AG04449 (cell line): ENCODE results near the gene SERTAD3.

ENCODE experiments used
- CTCF ChIA-PET: fragments of 350-600 bp; formaldehyde crosslinking; extraction: SDS; loops from one replicate; lab custom pipeline; 2021; ENCODE audit warnings: antibody characterized with exemption; lab: Yijun Ruan, JAX
- POLR2A ChIA-PET: fragments of 400-600, 350-600 bp; formaldehyde crosslinking; extraction: SDS; loops from one replicate; lab custom pipeline; 2020; ENCODE audit warnings: antibody characterized with exemption, inconsistent platforms; lab: Yijun Ruan, JAX
- DNase-seq: peaks from one replicate; pipeline ENCODE4 v3.0.0-alpha.2; 2010; ENCODE audit warnings: low read depth, low spot score
- H3K4me3 ChIP-seq: 2 replicates; pipeline ENCODE4 v1.5.1; 2011; ENCODE audit warnings: low read depth, mild to moderate bottlenecking, control low read depth, low read length
- TF ChIP-seq, protein P1 (sequence below): IDR thresholded peaks from one replicate; pipeline ENCODE4 v1.5.1; 2011; ENCODE audit warnings: mild to moderate bottlenecking, moderate library complexity, low read length, control low read depth, inconsistent platforms; ENCODE audit not compliant: insufficient read depth; ENCODE audit errors: missing control alignments

SERTAD3 gene

DNA sequence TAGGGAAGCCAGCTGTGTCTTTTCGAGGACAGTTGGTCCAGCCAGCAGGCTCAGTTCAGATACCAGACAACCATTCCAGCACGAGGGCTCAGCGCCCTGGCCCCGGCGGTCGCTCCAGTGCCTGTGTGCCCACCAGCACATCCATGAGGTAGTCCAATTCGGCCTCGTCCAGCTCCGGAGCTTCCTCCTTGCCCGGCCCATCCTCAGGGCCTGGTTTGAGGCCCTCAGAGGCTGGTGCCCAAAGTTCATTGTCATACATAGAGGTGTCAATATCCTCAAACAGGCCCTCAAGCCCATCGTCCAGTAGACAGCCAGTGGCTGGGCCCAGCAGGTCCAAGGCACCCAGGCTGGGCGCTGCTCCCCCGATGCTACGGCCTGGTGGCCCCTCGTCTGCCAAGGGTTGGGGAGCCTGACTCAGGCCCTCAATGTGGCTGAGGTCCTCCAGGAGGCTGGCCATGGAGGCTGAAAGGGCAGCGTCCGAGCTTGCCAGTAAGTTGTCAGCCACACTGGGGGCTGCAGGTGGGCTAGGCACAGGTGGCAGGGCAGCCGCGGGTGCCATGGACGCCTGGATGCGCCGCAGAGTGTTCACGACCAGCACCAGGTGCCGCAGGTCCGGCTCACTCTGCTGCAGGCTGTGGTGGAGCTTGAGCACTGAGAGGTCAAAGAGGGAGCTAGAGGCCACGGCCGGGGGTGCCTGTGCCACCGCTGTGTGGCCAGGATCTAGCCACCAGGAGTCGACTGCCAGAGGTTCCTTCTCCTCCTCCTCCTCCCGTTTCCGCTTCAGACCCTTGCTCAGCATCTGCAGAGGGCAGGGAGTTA lies 21.2 kb downstream of the SERTAD3 start:
- CTCF ChIA-PET, result interaction anchor here (1.1 to 5.0 kb wide), 4 partner anchors 11 to 212 kb away, joined by 3 to 30 read pairs (median 8); partner anchors contain the start of gene BLVRB
- TF ChIP-seq, protein P1, sequence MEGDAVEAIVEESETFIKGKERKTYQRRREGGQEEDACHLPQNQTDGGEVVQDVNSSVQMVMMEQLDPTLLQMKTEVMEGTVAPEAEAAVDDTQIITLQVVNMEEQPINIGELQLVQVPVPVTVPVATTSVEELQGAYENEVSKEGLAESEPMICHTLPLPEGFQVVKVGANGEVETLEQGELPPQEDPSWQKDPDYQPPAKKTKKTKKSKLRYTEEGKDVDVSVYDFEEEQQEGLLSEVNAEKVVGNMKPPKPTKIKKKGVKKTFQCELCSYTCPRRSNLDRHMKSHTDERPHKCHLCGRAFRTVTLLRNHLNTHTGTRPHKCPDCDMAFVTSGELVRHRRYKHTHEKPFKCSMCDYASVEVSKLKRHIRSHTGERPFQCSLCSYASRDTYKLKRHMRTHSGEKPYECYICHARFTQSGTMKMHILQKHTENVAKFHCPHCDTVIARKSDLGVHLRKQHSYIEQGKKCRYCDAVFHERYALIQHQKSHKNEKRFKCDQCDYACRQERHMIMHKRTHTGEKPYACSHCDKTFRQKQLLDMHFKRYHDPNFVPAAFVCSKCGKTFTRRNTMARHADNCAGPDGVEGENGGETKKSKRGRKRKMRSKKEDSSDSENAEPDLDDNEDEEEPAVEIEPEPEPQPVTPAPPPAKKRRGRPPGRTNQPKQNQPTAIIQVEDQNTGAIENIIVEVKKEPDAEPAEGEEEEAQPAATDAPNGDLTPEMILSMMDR, result no peak
- DNase-seq, result no peak
- POLR2A ChIA-PET, result interaction anchor here (0.8 to 1.0 kb wide), 3 partner anchors 20 to 75 kb away, joined by 3 read pairs; partner anchors contain the start of genes C19orf47 and PLD3
- H3K4me3 ChIP-seq, result no peak overlapping the region

DNA sequence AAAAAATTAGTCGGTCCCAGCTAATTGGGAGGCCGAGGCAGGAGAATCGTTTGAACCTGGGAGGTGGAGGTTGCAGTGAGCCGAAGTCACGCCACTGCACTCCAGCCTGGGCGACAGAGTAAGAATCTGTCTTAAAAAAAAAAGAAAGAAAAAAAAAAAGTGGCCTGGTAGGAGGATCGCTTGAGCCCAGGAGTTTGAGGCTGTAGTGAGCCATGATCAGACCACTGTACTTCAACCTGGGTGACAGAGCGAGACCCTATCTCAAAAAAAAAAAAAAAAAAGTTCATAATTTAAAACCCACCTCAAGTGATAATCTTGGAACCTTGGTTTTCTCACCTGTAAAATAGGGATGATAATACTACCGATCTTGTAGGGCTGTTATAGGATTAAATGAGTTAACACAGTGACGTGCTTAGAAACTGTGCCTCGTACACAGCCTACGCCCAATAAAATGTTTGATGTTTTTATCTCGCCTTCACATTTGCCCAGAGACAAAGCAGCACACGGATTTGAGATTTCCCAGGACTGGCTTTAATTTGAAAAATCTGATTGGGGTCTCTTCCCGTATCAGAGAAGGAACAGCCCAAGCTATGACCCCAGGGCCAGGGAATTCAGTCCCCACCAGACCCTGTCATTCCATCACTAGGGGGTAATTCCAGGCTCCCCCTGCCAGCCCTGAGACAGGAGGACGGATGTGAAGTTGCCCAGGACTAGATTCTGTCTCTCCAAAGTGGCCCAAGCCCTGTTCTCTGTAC lies 22.0 kb downstream of the SERTAD3 start:
- no peak overlapping the region for H3K4me3 ChIP-seq
- TF ChIP-seq, protein P1, result no peak
- CTCF ChIA-PET, result interaction anchor here (1.1 to 5.0 kb wide), 5 partner anchors 10 to 212 kb away, joined by 3 to 62 read pairs (median 20); partner anchors contain the start of genes BLVRB and SERTAD3
- no peak for DNase-seq
- POLR2A ChIA-PET, result interaction anchor here (1.0 kb wide), 1 partner anchor 74 kb away, joined by 3 read pairs; the partner anchor contains the start of genes C19orf47 and PLD3

DNA sequence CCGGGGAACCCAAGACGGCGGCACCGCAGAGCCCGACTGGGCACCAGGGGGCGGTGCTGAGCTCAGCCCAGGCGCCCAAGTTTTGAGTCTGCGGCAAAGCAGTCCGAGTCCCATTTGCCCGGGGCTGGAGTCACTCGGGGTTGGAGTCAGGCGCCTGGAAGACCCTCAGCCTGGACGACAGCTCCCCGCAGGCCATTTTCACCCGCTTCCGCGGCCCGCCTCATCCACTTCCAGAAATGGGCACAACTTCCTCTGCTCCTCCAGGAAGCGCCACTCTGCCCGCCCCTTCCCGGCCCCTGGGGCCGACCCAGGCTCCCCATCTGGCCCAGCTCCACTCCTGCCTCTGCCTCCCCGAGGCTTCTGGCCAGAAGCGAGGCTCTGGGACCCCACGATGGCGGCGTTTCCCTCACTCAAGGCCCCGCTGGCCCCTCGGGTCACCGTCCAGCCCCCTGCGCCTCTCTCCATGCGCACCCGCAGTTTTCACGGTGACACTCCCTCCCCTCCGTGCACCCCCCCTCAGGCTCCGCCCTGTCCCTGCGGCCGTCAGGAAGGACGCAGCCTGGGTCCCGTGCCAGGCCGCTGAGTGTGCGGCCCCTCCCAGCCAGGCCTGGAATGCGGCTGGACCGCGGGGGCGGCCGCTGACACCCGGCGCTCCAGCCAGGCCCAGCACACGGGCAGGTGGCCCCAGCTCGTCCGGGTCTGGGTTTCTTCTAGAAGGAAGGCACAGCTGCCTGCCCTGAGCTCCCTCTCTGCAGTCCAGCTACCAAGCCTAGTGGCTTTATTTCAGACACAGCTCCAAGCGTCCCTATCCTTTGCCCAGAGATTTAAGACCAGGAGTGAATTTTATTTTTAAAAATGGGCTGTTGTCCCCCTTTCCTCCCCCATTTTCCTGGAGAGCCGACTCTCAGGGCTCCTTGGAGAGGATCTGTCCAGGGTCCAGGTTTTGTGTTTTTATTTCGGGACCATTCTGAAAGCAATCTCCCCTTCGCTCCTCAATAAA lies 23.1 kb downstream of the SERTAD3 start:
- DNase-seq, result peak; percentile 45
- ChIA-PET POLR2A (interaction anchor here (0.7 to 1.9 kb wide), 10 partner anchors 10 to 213 kb away, joined by 3 to 9 read pairs (median 4); partner anchors contain the start of genes BLVRB and SERTAD3), CTCF (interaction anchor here (0.6 to 5.0 kb wide), 24 partner anchors 9 to 214 kb away, joined by 3 to 62 read pairs (median 5); partner anchors contain the start of genes BLVRB and SERTAD3)

DNA sequence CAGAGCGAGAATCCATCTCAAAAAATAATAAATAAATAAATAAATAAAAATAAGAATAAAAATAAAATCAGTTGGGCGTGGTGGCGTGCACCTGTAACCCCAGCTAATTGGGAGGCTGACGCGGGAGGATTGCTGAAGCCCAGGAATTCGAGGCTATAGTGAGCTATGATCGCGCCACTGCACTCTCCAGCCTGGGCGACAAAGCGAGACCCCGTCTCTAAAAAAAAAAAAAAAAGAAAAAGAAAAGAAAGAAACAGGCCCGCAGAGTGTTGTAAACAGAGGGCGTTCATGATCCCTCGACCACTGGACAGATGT lies 23.7 kb downstream of the SERTAD3 start:
- TF ChIP-seq, protein P1, result no peak
- ChIA-PET POLR2A (interaction anchor here (0.7 to 1.9 kb wide), 10 partner anchors 9 to 213 kb away, joined by 3 to 9 read pairs (median 4); partner anchors contain the start of genes BLVRB and SERTAD3), CTCF (interaction anchor here (0.8 to 5.0 kb wide), 24 partner anchors 9 to 214 kb away, joined by 3 to 62 read pairs (median 5); partner anchors contain the start of genes BLVRB and SERTAD3)
- DNase-seq, result no peak
- peak overlapping the region; percentile 68 for H3K4me3 ChIP-seq

More for the DNA sequence above, 23.1 kb downstream of the SERTAD3 start:
- TF ChIP-seq, protein P1, result peak; percentile 97
- peak overlapping the region; percentile 68 for H3K4me3 ChIP-seq

DNA sequence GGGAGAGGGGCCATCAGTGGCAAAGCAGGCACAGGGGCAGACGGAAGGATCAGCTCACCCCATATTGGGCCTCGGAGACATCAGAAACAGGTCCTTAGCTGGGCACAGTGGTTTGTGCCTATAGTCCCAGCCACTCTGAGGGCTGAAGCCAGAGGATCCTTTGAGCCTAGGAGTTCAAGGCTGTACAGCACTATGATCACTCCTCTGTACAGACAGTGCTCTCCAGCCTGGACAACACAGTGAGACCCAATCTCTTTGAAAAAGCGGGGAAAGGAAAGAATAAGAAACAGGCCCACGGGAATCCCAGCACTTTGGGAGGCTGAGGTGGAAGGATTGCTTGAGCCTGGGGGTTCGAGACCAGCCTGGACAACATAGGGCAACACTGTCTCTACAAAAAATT lies 24.4 kb downstream of the SERTAD3 start:
- no peak overlapping the region for H3K4me3 ChIP-seq
- DNase-seq, result no peak
- TF ChIP-seq, protein P1, result no peak
- CTCF ChIA-PET, result interaction anchor here (0.7 to 5.0 kb wide), 17 partner anchors 11 to 215 kb away, joined by 3 to 62 read pairs (median 6); partner anchors contain the start of genes BLVRB and SERTAD3
- POLR2A ChIA-PET, result interaction anchor here (0.7 to 1.9 kb wide), 3 partner anchors 14 to 55 kb away, joined by 3 to 9 read pairs (median 9); partner anchors contain the start of gene SERTAD3
